Ecto neural progenitor cell (in vitro differentiated cells): Measurements from ENCODE around the gene KY.
A peak's percentile ranks its signal among the peaks of the same experiment; 100 is the strongest.
"Not testable (repeated sequence)": the region's sequence is repeated elsewhere in the genome, so short reads cannot be mapped to it uniquely, and the experiment has no call there.

Experiments
- DNase-seq: peaks from one replicate; pipeline ENCODE4 v3.0.0-alpha.2; 2018; ENCODE audit warnings: low spot score

The KY gene

GRCh38 chr3:134601539-134602439, 49.0 kb downstream of the KY start:
- peak; percentile 90 for DNase-seq

DNA sequence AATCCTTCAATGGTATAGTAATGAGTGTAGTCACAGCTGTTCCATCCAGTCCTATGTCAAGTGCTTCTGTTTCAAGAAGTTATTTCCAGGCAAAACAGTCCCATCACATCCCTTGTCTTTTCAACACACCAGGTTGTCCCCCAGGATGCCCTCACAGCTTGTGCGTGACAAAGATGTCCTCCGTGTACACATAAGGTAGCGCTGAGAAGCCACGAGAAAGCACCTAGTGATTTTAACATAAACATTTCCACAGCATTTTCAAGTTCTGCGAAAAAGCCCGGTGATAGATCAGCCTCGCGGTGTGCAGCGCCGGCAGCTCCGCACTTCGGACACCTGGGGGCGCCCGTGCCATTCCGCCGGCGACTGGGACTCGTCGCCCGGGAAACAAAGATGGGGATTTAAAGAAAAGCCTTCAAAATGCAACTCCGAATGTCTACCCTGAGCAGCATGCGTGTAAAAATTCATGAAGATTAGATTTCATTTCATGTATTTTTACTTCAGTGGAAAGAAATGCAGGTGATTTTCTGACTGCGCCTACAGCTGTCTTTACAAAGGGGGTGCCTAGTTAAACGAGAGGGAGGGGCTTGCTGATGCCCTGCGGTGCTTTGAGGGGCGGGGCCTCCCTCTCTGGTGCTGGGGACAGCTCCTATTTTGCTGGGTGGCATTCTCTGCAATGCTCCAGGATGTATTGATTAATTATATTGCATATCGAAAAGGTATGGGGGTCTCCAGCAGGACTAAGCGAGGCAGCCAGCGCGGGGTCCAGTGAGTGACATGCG, 49.9 kb downstream of the KY start:
- DNase-seq, result peak; percentile 87

GRCh38 chr3:134600206-134600605, 50.6 kb downstream of the KY start:
- no peak for DNase-seq

- DNase-seq, result no peak
Measured at GRCh38 chr3:134598763-134599545, 51.9 kb downstream of the KY start.

DNA sequence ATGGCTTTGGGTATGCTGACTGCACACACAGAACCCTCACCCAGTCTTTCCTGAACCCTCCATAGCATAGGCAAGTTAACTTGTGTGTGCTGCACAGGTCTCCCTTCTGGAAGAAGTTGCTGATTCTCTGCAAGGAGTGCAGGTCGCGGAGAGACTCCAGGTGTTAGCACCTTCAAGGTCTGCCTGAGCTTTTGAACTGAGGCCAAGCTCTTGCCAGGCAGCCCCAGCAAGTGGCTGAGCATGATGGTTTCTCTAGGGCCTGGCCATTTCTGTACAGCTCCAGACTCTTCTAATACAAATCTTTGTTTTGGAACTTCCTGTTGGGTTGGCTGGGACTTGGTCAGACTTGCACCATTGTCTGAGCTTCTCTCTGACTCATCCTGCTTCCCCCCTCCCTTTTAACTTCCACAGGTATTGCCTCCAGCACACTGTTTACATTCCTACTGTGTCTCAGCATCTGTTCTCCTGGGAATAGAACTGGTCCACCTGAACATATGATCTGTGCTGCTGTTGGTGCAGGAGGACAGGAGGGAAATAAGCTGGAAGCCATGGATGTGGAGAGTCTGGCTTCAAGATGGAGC, 53.3 kb downstream of the KY start:
- DNase-seq, result no peak

DNA sequence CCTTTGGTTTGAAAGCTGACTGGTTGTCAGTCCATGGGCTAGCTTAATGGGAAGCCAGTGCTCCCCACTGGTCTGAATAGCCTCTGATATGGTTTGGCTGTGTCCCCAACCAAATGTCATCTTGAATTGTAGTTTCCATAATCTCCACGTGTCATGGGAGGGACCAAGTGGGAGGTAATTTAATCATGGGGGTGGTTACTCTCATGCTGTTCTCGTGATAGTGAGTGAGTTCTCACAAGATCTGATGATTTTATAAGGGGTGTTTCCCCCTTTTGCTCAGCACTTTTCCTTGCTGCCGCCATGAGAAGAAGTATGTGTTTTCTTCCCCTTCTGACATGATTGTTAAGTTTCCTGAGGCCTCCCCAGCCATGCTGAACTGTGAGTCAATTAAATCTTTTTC, 55.8 kb downstream of the KY start:
- DNase-seq, result not testable (repeated sequence)

DNA sequence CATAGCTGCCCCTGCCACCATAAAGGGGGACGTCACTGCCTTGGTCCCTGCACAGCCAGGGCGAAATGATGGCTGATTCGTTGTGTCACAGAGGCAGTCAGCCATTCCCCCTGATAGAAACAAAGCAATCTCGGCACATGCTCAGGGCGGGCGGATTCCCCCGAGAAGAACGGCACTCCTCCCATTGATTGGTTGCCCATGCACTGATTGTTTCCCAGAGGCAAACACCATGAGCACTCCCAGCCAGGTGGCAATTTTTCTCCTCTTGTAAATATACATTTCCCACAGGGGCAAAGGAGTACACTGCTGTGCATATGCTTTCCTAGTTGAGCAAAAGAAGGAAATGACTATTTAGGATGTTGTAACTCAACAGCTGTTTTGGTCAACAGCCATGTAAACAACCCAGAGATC, 56.5 kb downstream of the KY start:
- DNase-seq, result no peak

DNA sequence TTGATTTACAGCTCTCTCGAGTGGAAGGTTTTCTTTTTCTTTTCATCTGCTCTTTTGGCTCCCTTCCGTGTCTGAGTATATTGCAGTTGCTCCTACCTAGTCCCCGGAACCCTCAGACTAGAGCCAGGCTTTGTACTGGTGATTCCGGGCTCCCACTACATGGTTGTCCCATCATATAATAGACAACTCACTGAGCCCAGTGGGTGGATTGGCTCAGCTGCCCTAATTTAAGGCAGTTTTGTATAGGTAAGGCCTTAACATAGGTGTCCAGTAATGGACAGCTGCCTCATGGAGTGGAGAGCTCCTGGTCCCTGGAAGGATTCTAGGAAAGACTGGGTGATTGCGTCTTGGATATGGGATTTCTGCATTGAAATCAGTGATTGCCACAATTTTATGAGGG, 58.0 kb downstream of the KY start:
- no peak for DNase-seq

- DNase-seq, result no peak
Measured at GRCh38 chr3:134590766-134591165, 60.1 kb downstream of the KY start.

GRCh38 chr3:134579141-134579665, 71.6 kb downstream of the KY start:
- no peak for DNase-seq

DNA sequence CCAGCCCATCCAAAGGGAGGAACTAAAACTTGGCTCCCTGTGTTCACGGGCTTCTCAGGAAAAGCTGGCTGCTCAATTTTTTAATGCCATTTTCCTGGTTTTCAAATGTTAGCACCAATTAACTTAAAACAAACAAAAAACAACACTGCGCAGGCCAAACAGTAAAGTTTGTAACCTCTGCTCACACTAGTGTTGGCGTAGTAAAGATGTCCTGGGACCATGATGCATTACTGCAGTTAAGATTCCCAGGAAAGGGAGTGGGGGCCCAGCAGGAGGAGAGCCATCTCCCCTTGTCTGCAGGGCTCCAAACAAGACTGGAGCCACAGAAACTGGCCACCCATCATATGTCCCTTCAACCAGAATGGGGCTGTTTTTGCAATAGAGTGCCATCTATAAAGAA, 74.0 kb downstream of the KY start:
- no peak for DNase-seq

- DNase-seq, result no peak
Measured at GRCh38 chr3:134576426-134576825, 74.4 kb downstream of the KY start.

GRCh38 chr3:134569899-134570298, 80.9 kb downstream of the KY start:
- DNase-seq, result not testable (repeated sequence)

DNA sequence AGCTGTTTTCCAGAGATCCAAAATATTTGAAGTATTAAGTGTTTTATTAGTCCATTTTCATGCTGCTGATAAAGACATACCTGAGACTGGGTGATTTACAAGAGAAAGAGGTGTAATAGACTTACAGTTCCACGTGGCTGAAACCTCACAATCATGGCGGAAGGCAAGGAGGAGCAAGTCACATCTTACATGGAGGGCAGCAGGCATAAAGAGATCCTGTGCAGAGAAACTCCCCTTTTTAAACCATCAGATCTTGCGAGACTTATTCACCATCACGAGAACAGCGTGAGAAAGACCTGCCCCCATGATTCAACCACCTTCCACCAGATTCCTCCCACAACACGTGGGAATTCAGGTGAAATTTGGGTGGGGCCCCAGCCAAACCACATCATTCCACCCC, 82.0 kb downstream of the KY start:
- DNase-seq, result no peak

- no peak for DNase-seq
Measured at GRCh38 chr3:134567605-134568004, 83.2 kb downstream of the KY start.

DNA sequence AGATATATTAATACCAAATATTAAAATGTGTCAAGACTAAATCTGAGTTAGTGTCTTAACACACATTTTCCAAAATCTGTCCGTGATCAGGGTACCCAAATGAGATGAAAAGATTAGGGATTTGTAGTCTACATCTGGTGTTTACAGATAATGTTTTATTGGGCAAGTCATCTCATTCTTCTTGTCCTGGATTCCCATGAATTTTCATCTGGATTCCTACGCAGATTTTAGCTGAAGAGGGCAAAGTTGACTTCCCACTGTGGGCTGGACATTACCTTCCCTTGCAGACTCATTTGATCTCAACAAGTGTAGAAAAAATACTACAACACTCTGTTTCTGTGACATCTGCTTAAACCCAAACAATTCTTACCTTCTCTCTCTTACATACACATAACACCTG, 85.8 kb downstream of the KY start:
- DNase-seq, result no peak

GRCh38 chr3:134563601-134564000, 87.2 kb downstream of the KY start:
- no peak for DNase-seq

DNA sequence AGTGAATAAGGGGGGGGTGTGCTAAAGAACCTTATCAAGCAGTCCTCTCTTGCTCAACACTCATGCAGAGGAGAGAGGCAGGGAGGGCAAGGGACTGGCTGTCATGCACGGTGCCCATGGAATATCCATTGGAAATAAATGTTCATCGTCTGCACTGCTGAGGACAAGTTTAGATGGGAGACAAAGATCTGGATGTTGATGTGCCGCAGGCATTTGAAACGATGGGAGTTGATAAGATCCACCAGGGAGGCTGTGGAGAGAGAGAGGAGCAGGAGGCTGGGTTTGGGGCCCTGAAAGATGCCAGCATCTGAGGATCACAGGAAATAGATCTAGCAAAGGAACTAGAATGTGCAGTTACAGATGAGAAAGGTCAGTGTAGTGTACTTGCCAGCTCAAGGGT, 88.8 kb downstream of the KY start:
- DNase-seq, result no peak

DNA sequence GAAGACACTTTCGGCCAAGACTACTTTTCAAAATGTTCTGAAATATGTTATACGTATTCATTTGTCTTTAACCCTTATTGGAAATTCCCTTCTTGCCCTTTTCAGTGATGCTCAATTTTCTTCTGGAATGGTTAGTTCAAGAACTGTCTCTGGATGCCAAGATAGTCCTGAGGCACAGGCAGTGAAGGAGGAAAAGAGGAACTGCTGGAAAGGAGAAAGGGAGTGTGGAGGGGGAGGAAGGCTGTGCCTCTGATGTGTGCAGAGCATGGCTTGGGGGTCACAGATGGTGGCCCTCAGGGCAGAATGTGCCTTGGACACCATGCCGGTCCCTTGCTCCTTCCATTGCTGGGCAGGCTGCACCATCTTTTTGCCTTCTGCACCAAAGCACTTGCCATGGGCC, 91.2 kb downstream of the KY start:
- DNase-seq, result no peak
